Calu3 (cell line): ENCODE data around the gene PHGDH. TPM values are rescaled to one million over a fixed set of nuclear protein-coding genes. Genes with fewer than 3 reads are reported as not detected.

Source experiments
- BruUV-seq: library from RNA; stranded (reverse); fragments of 400-500 nt; replicated peaks from 2 replicates; lab custom pipeline; 2021; lab: Mats Ljungman, UMichigan
- CTCF ChIA-PET: fragments of 300-600 bp; sonication (Branson Sonifier 250); formaldehyde crosslinking; loops from one replicate; lab custom pipeline; 2022; ENCODE audit warnings: antibody characterized with exemption; lab: Charles Lee
- DNase-seq: peaks from one replicate; pipeline ENCODE4 v3.0.0; 2022
- H3K27ac Mint-ChIP-seq: one replicate; pipeline ENCODE4 v1.8.0; 2022; ENCODE audit warnings: mixed read lengths; ENCODE audit not compliant: unreplicated experiment
- H3K27me3 Mint-ChIP-seq: one replicate; pipeline ENCODE4 v1.8.0; 2022; ENCODE audit warnings: mixed read lengths; ENCODE audit not compliant: unreplicated experiment
- H3K36me3 Mint-ChIP-seq: one replicate; pipeline ENCODE4 v1.8.0; 2022; ENCODE audit warnings: mild to moderate bottlenecking, moderate library complexity, mixed read lengths; ENCODE audit not compliant: insufficient read depth, unreplicated experiment
- H3K4me1 Mint-ChIP-seq: one replicate; pipeline ENCODE4 v1.8.0; 2022; ENCODE audit warnings: mild to moderate bottlenecking, low read depth, mixed read lengths; ENCODE audit not compliant: unreplicated experiment
- H3K4me3 Mint-ChIP-seq: one replicate; pipeline ENCODE4 v1.8.0; 2022; ENCODE audit warnings: mild to moderate bottlenecking, low read depth, moderate library complexity, mixed read lengths; ENCODE audit not compliant: unreplicated experiment
- H3K9me3 Mint-ChIP-seq: one replicate; pipeline ENCODE4 v1.8.0; 2022; ENCODE audit warnings: low read depth, mixed read lengths; ENCODE audit not compliant: unreplicated experiment
- intact Hi-C: fragments of 100-400 bp; cut with micrococcal nuclease; formaldehyde crosslinking; loops from one replicate; pipeline ENCODE4 v1.10.0; 2022; ENCODE audit not compliant: unreplicated experiment
- total RNA-seq: library from RNA; stranded (reverse); gene quantifications from 2 replicates; pipeline ENCODE4 v1.2.3, GENCODE V29; 2022
- TF ChIP-seq, protein P1 (sequence below): fragments of 200-600 bp; IDR thresholded peaks from one replicate; pipeline ENCODE4 v1.8.0; 2022; ENCODE audit warnings: antibody characterized with exemption; ENCODE audit not compliant: unreplicated experiment

Gene PHGDH
- total RNA-seq, 1 experiment from 2014 or later, result 199 TPM

DNA sequence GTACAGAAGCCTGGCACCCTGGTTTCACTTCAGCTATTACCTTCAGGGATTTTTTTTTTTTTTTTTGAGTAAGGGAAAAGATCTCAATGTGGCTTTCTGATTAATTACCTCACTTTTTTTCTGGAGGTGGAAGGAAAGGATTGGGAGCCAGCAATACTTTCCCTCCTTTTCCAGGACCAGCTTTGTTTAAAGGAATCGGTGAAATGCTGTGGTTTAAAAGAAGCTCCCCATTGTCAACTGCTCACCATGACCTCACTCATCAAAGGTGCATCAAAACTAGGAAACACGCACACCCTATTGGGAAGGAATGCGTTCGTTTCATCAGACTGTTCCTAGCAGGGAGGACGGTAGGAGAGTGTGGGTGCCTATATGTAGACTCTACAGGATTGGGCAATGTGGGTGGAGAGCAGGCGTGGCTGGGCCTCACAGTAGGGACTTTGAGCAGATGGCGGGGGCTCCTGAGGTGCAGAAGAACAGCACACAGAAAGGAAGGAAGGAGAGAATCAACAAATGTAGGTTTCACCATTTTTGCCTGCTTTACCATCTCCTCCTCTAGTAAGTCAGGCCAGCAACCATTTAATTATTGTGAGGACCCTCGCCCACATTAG lies 13.0 kb downstream of the PHGDH start:
- H3K9me3 Mint-ChIP-seq, result no peaks in the 10 kb centered on the region
- H3K4me1 Mint-ChIP-seq, result peaks cover 60% of the 10 kb centered on the region
- intact Hi-C loops, result no loop called here
- H3K27ac Mint-ChIP-seq, result no peak overlapping the region
- H3K27me3 Mint-ChIP-seq, result no peaks in the 10 kb centered on the region
- no peak for DNase-seq
- BruUV-seq, result no TSS peak
- peaks cover 30% of the 10 kb centered on the region for H3K36me3 Mint-ChIP-seq
- no peak overlapping the region for H3K4me3 Mint-ChIP-seq
- TF ChIP-seq, protein P1, sequence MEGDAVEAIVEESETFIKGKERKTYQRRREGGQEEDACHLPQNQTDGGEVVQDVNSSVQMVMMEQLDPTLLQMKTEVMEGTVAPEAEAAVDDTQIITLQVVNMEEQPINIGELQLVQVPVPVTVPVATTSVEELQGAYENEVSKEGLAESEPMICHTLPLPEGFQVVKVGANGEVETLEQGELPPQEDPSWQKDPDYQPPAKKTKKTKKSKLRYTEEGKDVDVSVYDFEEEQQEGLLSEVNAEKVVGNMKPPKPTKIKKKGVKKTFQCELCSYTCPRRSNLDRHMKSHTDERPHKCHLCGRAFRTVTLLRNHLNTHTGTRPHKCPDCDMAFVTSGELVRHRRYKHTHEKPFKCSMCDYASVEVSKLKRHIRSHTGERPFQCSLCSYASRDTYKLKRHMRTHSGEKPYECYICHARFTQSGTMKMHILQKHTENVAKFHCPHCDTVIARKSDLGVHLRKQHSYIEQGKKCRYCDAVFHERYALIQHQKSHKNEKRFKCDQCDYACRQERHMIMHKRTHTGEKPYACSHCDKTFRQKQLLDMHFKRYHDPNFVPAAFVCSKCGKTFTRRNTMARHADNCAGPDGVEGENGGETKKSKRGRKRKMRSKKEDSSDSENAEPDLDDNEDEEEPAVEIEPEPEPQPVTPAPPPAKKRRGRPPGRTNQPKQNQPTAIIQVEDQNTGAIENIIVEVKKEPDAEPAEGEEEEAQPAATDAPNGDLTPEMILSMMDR, result no peak
- CTCF ChIA-PET, result no interaction called here

DNA sequence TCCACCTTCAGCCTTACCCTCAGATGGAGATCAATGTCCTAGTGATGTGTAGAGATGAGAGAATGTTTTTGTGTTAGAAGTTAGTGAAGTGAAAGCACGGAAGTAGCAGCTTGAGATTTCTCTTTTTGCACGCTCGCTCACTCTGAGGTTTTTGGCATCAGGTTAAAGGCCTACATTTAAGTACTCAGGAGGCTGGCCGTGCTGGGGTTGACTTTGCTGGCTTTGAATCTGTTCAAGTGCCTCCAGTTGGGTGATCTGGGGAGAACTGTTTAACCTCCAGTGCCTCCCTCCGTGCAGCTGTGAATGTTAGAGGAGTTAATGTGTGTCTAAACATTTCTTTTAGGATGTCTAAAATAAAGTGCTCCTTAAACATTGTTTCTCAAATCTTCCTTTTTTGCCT lies 13.9 kb downstream of the PHGDH start:
- H3K4me1 Mint-ChIP-seq, result peaks cover 60% of the 10 kb centered on the region
- BruUV-seq, result no TSS peak
- no peak for DNase-seq
- TF ChIP-seq, protein P1, result no peak
- H3K9me3 Mint-ChIP-seq, result no peaks in the 10 kb centered on the region
- CTCF ChIA-PET, result no interaction called here
- no peaks in the 10 kb centered on the region for H3K27me3 Mint-ChIP-seq
- intact Hi-C loops, result no loop called here
- peaks cover 28% of the 10 kb centered on the region for H3K36me3 Mint-ChIP-seq
- H3K27ac Mint-ChIP-seq, result no peak overlapping the region
- H3K4me3 Mint-ChIP-seq, result no peak overlapping the region

DNA sequence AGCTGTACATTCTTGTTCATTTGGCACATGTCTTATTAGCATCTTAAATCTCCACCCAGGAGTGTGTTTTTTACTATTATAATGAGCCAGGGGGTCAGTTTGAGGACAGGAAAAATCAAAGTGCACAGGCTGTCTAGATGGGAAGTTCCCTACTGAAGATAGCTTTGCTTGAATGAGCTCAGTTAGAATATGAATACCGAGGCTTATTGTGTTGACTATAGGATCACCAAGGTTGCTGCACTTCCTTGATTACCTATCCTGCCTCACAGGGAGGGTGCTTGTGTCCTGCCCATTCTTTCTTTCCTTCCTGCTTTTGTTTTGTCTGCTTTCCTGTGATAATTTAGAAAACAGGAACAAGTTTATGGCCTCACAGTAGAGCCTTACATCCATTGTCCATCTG lies 16.3 kb downstream of the PHGDH start:
- BruUV-seq, result no TSS peak
- no peak overlapping the region for H3K27ac Mint-ChIP-seq

DNA sequence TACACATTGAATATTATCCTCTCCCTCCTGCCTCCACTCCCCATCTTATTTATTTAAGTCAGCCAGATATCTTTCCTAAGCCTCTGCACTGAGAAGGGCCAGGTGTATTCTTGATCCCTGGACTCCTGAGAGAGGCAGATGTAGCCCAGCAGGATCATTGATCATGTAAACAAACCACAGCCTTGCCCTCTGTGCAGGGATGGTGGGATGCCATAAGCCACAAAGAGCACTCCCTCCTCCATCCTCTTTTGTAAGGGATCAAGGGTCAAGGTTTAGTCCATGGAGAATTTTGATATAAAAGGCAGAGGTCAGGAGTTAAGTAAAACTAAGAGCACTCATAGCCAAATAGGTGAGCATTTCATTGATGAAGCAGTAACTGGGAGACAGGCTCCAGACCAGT lies 17.3 kb downstream of the PHGDH start:
- no peak overlapping the region for H3K27ac Mint-ChIP-seq
- intact Hi-C loops, result no loop called here
- H3K9me3 Mint-ChIP-seq, result no peaks in the 10 kb centered on the region
- BruUV-seq, result no TSS peak
- H3K4me3 Mint-ChIP-seq, result no peak overlapping the region
- H3K36me3 Mint-ChIP-seq, result peaks cover 27% of the 10 kb centered on the region
- H3K4me1 Mint-ChIP-seq, result peaks cover 44% of the 10 kb centered on the region
- TF ChIP-seq, protein P1, result no peak
- DNase-seq, result no peak
- CTCF ChIA-PET, result no interaction called here
- no peaks in the 10 kb centered on the region for H3K27me3 Mint-ChIP-seq

More for the DNA sequence above, 16.3 kb downstream of the PHGDH start:
- intact Hi-C loops, result no loop called here
- DNase-seq, result no peak
- no peaks in the 10 kb centered on the region for H3K9me3 Mint-ChIP-seq
- H3K4me1 Mint-ChIP-seq, result peaks cover 44% of the 10 kb centered on the region
- no peaks in the 10 kb centered on the region for H3K27me3 Mint-ChIP-seq
- CTCF ChIA-PET, result no interaction called here
- H3K4me3 Mint-ChIP-seq, result no peak overlapping the region
- peaks cover 25% of the 10 kb centered on the region for H3K36me3 Mint-ChIP-seq
- TF ChIP-seq, protein P1, result no peak
